ENCODE measurements around the gene PAX8.
A peak's percentile ranks its signal among the peaks of the same experiment; 100 is the strongest.
"Not testable (repeated sequence)": the region's sequence is repeated elsewhere in the genome, so short reads cannot be mapped to it uniquely, and the experiment has no call there.

The PAX8 gene

DNA sequence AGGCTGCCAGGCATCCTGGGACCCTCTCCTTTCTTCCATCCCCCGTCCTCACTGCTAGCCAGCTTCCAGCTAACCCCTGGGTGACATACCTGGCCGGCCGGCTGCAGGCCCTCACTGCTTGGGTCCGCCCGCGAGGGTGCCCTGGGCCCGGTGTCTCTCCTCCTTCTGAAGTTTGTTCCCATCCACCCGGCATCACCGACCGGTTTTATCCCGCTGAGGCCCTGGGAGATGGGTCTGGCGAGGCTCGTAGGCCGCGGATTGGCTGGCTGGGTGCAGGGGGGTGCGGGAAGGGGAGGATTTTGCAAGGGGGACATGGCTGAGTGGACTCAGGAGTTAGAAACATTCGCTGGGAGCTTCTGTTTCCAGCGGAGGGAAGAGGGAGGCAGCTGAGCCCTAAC, at the start of gene PAX8:
Gene PAX8, minus strand, starts transcription at position 180 of the 398 bp plus-strand sequence. CDS start 527 bp downstream, outside the sequence.
- DNase-seq (ENCODE audit: low read depth): no peak

DNA sequence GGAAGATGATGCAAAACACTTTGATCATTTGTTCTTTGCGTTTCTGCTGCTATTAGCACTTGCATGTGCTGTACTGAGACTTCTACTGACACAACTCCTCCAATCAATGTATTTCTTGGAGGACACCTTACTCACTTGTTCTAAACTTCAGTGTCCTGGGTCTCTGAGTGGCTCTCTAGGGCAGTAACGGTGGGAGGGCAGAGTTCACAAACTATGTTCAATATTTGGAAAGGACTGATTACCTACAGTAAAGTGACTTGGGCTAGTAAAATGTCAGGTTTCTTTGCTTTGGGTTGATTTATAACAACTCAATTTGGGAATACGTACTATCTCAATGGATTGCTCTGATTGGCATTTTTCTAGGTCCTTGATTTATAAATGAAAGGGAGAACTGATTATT, 49.3 kb upstream of the PAX8 start:
- no peak for DNase-seq (ENCODE audit: low read depth)

DNA sequence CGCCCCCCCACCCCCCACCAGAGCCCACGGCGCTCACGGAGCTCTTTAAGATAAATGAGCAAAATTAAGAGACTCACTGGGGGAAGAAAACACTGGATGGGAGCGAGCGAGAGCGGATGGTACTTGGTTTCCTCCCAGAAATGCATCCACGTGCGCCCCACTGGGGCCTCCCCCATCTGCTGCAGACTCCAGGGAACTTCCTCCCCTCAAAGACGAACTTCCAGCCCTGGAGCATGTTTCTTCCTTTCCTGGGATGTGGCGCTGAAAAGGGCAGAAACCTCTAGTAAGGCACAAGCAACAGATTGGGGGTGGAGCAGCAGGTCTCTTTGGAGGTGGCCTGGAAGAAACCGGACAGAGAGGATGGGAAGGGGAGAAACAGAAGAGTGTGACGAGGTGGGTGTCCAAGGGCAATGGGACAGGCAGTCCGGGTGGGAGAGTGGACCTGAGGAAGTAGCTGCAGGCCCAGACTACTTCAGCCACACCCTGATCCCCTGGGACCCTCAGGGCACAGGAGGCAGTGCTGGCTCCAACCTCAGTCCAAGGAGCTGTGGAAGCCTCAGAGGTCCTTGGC, 46.5 kb upstream of the PAX8 start:
- not testable (repeated sequence) for DNase-seq (ENCODE audit: low read depth)

DNA sequence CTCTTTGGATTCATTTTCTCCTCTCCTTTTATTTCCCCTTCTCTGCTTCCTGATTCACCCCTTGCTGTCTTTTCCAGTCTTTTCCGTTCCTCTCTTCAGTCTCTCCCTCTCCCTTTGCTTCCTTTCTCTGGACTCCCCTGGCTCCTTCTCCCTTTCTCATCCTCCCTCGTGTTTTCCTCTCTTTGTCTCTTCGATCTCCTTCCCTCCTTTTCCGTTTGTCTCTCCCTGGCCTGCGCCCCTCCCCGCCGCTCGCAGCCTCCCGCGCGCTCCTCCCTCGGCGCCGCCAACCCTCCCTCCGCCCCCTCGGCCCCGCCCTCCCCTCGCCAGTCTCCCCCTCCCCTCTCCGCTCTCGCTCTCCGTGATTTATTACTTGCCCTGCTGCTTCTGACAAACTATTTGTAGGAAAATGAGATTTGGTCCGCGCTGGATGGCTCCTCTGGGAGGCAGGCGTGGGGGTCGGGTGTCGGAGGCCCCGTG, 46.0 kb upstream of the PAX8 start:
- DNase-seq (ENCODE audit: low read depth): peak; percentile 75

DNA sequence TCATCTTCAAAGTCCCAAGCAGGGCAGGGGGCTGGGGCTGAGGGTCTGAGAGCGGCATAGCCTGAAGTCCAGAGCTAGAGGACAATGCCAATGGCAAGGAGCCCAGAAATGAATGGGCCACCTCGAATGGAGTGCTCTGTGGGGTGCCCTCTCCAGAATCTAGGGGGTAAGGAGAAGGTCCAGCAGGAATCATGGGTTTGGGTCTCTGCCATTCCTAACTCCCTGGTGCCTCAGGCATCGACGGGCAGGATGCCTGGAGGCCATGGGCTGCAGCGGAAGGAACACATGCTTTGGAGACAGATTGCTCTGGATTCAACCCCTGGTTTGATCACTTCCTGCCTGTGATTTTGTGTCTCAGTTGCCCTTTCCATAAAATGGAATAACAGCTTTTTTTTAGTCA, 44.4 kb upstream of the PAX8 start:
- not testable (repeated sequence) for DNase-seq (ENCODE audit: low read depth)

DNA sequence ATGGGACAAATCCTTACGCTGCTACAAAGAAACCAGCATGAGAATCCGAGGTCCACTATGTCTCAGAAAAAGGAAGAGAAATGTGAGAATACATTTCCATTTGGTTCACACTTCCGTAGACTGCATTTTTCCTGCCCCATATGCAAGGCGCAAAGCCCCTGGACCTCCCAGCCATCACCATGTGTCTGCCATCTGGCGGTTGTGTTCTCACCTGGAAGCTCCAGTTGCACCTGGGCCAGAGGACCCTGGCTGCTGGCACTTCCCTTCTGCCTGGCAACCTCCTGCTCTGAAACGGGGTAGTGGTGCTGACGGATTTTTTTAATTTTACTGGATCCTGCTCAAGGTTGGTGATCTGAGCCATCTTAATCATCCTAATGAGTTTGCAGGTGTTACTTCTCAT, 41.4 kb upstream of the PAX8 start:
- DNase-seq (ENCODE audit: low read depth): not testable (repeated sequence)

DNA sequence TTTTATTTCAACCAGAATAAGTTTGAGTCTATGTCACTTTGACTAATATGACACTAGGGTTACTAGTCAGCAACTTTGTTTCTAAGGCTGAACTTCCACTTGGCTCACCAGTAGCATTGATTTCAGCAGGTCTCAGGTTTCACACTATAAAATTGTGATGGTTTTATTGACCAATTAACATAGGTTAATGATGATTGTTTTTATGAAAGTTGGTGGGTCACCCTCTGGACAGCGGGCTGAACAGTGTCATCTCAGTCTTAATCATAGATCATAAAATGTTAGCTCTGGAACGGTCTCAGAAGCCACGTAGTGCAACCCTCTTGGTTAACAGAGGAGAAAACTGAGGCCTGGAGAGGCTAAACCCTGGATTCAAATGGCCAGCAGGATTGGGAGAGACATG, 40.2 kb upstream of the PAX8 start:
- DNase-seq (ENCODE audit: low read depth): not testable (repeated sequence)

DNA sequence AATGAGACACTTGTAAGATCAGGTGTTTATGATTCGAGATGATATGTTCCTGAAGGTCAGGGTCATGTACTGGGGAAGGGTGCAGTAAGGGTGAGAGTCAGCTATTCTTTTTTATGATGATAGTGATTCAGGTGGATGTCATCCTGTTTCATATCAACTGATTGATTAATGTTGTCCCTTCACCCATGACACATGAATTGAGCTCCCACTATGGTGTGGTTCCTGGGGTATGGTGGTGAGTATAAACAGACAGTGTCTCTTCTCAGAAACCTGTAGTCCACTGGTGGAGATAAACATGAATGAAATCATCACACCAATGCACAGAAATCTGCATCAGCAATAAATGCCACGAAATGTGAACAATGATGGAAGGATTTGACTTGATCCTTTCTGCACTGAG, 37.4 kb upstream of the PAX8 start:
- no peak for DNase-seq (ENCODE audit: low read depth)

DNA sequence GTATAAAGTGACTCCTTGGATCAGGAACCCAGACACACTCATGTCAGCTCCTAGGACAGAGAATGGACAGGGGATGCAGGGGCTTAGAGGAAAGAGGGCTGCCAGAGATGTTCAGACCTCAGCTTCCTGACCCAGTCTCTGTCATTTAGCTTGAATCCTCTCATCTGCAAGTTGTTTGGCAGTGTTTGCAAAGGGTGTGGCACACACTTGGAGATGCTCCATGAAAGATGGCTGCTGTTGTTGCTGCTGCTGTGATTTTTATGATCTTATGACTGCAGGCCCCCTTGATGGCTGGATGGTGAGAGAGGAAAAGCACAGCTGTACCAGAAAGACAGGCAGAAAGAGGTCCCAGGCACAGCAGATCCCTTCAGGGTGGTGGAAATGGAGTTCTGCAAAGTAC, 35.9 kb upstream of the PAX8 start:
- not testable (repeated sequence) for DNase-seq (ENCODE audit: low read depth)

DNA sequence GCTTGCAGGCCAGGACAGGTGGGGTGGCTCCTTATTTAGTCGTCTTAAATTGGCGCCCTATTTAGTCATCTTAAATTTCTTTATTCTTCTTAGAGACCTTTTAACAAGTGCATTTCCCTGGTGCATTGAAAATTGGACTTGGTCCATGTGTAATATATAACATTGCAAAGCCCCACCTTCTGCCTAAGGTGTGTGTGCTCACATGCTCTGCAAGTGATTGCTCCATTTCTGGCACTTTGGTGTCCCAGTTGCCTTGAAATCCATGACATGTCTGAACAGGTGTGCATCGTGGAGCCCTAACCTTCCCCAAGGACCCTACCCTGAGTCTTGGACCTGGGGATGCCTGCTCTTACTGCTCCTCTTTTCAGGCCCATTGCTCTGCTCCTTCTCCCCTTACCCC, 35.5 kb upstream of the PAX8 start:
- not testable (repeated sequence) for DNase-seq (ENCODE audit: low read depth)

DNA sequence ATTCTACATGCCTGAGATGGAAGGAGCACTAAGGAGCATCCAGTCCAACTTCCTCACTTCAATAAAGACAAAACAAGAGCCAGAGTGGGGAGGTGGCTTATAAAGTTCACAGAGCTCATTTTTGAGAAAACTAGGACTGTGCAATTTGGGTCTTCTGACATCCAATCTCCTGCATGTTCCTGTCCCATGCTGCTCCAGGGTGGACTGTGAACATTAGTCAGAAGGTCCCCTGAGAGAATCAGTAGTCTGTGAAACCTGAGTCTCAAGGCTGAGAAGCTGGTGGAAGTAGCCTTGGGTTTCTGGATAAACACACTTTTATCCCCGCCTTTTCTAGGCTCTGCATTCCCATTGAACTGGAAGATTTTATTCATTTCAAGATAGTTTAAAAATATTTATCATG, 33.1 kb upstream of the PAX8 start:
- not testable (repeated sequence) for DNase-seq (ENCODE audit: low read depth)

DNA sequence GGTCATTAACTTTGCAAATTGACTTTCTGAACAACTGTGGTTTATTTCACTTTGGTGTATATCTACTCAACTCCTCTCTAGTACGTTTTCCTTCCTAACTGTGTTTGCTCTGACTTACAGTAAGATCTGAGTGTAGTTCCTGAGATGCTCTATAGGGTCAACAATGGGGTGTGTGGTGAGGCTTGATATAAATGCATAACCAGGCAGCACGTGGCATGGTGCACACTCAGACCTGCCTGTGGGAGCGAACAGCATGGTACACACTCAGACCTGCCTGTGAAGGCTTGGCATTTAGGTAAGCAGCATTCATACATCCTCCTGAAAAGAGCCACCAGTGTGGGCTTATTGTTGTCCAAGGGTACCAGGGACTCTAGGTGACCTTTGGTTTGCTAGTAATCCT, 32.5 kb upstream of the PAX8 start:
- DNase-seq (ENCODE audit: low read depth): not testable (repeated sequence)

DNA sequence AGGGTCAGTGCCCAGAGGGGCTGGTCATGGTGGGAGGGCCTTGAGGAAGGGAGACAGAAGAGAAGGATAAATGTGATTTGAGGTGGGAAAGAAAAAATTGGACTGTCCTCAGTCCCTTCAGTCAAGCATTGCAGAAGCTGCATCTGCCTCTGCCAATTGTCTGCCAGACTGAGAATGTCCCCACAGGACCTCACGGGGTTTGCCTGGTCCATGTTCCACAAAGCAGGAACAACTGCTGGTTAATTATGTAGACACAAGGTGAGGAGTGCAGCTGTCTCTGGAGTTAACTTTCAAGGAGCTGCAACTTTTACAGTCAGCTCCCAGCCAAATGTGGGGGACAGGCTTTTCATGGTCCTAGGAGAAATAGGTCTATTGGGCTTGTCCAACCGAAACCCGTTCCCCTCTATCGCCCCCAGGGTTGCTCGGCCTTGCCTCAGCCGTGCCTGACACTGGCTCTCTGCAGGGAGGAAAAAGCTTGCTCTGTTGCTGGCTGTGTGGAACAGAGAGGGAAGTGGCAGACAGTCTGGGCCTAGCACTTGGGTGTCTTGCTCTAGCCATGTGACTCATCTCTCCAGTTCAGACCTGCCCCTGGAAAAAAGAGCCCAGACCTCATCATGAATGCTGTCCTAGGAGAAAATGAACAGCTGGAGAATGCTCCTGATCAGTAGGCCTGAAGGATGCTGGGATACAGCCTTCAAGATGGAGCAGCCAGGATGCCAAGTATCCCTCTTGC, 31.1 kb upstream of the PAX8 start:
- no peak for DNase-seq (ENCODE audit: low read depth)

DNA sequence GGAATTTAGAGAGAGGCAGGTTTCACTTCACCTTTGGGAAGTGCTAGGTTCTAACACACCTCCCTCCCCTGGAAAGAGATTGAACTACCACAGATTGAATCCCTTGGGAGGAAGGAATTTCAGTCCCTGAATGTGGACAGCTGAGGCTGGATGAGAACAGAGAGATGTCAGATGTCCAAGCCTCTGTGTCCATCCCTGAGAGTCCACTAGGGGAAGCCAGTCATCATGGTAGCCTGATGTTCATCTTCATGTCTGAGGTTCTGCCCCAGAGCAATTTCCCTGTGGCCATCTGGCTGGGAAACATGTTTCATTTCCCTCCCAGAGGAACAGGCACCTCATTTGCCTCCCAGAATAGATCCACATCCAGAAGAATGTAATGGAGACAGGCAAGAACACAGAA, 30.1 kb upstream of the PAX8 start:
- not testable (repeated sequence) for DNase-seq (ENCODE audit: low read depth)

DNA sequence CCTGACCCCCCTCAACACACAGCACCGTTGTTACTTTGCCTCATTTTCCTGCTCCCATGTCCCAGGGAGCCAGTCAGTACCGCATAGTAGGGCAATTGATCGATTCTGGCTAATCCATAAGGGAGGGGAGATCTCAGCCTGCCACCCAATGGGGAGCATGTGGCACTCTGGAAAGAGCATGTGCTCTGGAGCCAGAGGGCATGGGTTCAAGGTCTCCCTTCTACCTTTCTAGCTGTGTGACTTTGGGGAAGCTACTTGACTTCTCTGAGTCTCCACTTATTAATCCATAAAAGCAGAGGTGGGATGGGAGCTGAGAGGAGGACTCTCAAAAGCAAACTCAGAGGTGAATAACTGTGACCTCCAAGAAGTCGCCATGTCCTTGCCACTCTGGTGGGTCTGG, 27.5 kb upstream of the PAX8 start:
- not testable (repeated sequence) for DNase-seq (ENCODE audit: low read depth)

DNA sequence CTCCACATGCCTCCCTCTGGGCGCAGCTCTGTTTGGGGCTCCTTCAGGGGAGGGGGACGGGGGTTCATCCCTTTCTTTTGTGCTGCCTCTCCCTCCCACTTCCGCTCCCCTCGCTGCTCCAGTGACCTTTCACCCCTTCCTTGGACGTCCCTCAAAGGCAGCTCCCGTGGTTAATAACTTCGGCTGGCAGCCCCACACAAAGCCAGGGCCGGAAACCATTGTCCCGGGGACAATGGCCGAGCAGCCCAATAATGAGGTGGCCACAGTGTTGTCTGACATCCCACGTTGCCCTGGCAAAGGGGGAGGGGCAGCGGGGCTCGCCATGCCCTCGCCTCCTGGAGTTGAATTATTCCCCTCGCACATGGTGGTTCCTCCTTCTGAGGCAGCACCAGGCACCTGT, 27.0 kb upstream of the PAX8 start:
- not testable (repeated sequence) for DNase-seq (ENCODE audit: low read depth)

DNA sequence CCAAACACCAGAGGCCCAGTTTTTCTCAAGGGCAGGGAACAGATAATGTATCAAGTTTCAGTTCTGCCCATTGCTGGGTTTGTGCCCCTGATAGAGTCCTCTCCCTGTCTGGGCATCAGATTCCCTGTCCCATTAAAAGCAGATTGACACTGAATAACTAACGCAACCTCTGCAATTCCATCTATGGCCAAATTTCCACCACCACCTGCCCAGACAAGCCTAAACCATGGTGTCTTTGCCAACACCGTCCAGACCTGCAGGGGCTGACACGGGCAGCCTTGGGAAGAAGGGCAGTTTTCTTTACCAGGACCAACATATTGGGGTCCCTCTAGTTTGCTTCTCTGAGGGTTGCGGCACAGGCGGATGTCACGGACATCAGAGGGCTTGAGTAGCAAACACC, 26.4 kb upstream of the PAX8 start:
- DNase-seq (ENCODE audit: low read depth): no peak

DNA sequence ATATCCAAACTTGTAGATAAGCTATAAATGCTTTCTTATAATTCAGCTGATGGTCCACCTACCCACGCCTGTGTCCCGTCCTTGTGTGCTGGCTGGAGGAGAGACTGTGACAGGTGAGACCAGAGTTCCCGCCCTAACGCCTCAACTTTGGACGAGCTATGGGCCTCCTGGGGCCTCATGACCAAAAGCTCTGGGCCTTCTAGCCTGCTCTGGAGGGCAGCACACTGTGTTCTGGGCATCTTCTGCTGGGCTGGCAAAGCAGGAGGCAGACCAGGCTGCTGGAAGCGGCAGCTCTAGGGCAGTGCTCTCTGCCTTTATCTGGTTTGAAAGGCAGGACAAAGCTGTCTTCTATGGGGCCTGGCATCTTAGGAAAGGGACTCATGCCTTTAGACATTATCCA, 26.0 kb upstream of the PAX8 start:
- no peak for DNase-seq (ENCODE audit: low read depth)

DNA sequence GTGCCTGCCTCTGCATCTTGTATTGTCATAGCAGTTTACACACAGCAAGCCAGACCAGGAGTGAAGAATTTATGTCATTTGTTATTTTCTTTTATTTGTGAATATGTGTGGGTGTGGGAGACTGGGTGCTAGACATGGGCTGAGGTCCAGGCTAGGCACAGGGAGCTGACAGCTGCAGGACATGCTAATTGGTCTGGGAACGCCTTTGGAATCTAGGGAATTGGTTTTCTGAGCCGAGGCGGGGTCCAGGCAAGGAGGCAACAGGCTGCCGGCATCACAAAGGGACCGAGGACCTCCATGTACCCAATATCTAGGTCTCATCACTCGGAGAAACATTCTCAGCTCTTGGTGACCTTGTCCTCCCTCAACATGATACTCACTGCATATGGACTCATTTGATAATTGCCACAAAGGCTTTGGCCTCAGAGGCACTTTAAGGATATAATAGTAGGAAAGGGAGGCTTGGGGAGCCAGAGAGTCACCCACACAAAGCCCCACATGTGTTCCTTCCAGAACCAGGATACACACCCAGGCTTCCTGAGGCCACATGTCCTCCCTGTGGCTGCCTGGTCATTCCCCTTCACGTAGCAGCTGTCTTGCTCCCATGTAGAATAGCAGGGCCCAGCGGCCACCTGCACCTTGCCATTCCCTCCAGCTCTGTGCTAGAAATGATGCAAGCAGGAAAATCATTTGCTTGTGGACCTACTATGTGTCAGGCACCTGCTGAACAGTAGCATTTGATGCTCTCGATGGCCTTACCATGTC, 23.7 kb upstream of the PAX8 start:
- not testable (repeated sequence) for DNase-seq (ENCODE audit: low read depth)

DNA sequence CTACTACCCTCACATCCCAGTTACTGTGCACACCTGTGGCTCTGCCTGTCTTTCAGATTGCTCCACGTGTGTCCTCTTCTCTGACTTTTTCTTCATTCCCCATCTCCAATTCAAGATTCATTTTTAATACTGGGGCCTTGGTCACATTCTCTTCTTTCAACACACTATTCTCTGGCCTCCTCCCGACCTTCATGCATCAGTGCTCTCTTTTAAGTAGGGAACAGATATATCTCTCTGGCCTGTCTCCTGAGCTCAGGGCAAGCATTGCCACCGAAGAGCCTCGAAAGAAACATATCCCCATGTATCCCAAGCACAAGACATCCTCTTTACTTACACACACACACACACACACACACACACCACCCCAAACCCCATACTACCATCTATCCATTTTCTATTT, 21.6 kb upstream of the PAX8 start:
- no peak for DNase-seq (ENCODE audit: low read depth)

DNA sequence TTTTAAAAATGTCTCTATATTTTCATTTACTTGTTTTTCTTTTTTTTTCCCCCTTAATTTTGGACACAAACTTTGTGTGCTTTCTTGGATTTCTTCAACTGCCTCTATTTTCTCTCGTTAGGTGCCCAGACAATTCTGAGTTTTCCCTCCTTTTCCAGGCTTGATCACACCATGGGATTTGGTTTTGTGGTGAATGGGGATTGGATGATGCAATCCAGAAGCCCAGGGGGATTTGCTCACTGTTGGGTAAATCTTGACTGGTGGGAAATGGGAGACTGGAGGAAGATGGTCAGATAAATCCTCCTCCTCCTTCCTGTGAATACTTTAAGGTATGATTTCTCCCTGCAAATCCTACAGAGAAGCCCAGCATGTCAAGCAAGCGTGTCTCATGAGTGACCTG, 19.5 kb upstream of the PAX8 start:
- DNase-seq (ENCODE audit: low read depth): peak; percentile 13

DNA sequence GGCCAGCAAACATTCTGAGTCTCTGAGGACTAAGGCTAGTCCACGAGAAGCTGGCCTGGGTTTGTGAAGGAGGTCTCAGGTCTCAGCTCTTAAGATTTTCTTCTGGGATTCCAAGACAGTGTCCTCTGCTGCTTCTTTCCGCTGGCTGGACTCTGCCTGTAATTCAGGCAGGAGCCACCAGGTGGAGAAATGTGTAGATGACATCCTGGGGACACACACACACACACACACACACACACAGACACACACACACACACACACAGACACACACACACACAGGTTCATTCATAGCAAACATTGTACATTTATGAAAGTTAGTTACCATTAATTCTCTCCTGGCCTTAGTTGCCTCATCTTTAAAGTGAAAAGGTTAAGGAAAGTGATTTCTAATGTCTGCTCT, 18.9 kb upstream of the PAX8 start:
- peak; percentile 9 for DNase-seq (ENCODE audit: low read depth)

DNA sequence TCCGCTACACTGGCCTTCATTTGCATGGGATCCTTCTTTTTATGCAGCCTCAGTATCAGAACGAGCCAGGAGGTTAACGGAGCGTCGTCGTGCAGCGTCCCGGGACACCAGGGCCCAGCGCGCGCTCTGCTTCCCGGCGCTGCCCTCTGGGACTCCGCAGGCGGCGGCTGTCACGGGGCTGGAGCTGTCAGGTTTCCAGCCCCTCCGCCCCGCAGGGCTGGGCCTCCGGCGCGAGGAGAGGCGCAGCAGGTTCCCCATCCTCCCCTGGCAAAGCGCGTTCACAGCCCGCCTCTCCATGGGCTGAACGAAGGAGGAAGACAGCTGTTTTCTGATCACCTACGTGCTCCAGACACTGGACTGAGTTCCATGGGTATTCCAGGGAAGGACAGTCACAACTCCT, 12.5 kb upstream of the PAX8 start:
- DNase-seq (ENCODE audit: low read depth): no peak

Measured in amniotic epithelial cell (primary cell).